Measurements from ENCODE around the gene PDP2. TPM values are rescaled to one million over a fixed set of nuclear protein-coding genes. Genes with fewer than 3 reads are reported as not detected.

The PDP2 gene
- total RNA-seq, 2 experiments from 2014 or later: 3.3 to 5.9 TPM

DNA sequence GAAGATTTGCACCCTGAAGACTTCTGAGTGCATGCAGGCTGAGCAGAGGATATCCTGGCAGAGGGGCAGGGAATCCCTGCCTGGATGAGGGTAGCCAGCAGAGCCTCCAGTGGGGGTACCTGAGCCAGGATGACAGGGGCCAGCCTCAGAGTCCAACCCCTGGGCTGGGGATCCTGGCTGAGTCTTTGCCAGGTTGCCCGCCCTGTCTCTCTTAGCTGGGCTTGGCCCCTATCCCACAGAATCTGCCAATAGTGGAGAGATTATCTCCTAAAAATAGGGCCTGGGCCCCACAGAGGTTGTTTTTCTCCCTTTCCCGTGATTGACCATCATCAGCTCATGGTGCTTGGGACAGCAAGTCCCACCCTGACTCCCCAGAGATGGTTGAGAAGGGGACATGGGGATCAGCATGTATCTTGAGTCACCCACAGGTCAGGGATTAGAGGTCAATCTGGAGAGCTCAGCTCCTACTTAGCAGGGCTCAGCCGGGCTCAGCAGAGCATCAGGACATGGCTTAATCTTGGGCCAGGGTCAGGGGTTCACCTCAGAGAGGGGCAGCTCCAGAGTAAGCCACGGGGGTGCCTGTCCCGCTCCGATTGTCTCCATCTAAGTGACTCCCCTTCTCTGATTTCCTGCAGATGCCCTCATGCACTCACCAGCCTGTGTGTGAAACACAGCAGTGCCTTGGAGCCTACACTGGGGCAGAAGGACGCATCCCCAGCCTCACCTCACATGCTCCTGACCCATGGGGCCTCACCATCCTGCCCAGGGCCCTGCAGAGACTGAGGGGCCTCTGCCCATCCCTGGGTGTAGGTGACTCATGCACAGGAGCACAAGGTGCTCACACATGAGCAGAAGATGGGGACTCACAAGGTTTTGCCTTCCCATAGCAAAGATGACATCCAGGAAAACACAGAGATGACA is 26.9 kb downstream of the PDP2 start:
- Histone ChIP-seq H3K27me3 (ENCODE audit: control insufficient read depth in 1 of 2, insufficient read depth in 2 of 2, low read length in 2 of 2) (no peaks in the 10 kb centered on the region), H3K4me1 (ENCODE audit: insufficient read depth, low read length) (peaks cover 8% of the 10 kb centered on the region), H3K4me3 (ENCODE audit: low read length) (no peak overlapping the region), H3K9me3 (ENCODE audit: control insufficient read depth in 1 of 2, insufficient read depth in 1 of 2, low read length in 2 of 2) (no peaks in the 10 kb centered on the region), H3K36me3 (ENCODE audit: insufficient read depth, low read length) (no peaks in the 10 kb centered on the region), H3K27ac (ENCODE audit: low read depth in 1 of 2, low read length in 2 of 2) (no peak overlapping the region)
- no peaks in the 10 kb centered on the region for H3K9me3 Mint-ChIP-seq
- DNase-seq: no peak
- no peaks in the 10 kb centered on the region for H3K36me3 Mint-ChIP-seq (ENCODE audit: low read depth)
- intact Hi-C loops (cut with DNase I, micrococcal nuclease): no loop called here
- TF ChIP-seq CTCF (IDR thresholded peaks at IDR 0.05): no peak
- H3K27ac Mint-ChIP-seq: no peak overlapping the region
- ATAC-seq (ENCODE audit: poor library complexity): no peak
- POLR2A ChIA-PET: no interaction called here
- peaks cover 12% of the 10 kb centered on the region for H3K4me1 Mint-ChIP-seq (ENCODE audit: low read depth)
- no peaks in the 10 kb centered on the region for H3K27me3 Mint-ChIP-seq
- CTCF ChIA-PET: no interaction called here
- no peak overlapping the region for H3K4me3 Mint-ChIP-seq

DNA sequence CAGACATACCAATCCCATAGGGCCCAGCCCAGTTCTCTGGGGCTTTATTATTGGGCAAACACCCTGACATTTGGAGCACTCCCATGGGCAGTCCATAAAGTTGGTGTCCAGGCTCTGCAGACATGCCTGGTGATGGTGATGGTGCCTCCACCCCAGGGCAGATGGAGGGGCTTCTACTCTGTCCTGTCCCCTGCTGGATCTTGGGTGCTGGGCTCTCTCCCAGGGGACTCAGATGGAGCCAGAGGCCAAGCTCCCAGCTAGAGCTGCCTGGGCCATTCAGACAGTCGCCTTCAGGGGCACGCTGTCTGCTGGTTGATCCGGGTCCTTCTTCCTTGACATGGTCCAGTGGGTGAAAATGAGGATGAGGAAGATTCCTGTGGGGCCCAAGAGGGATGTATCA is 27.8 kb downstream of the PDP2 start:
- H3K4me3 Mint-ChIP-seq: no peak overlapping the region
- Histone ChIP-seq H3K4me3 (ENCODE audit: low read length) (no peak overlapping the region), H3K9me3 (ENCODE audit: control insufficient read depth in 1 of 2, insufficient read depth in 1 of 2, low read length in 2 of 2) (no peaks in the 10 kb centered on the region), H3K4me1 (ENCODE audit: insufficient read depth, low read length) (peaks cover 8% of the 10 kb centered on the region), H3K27ac (ENCODE audit: low read depth in 1 of 2, low read length in 2 of 2) (no peak overlapping the region), H3K36me3 (ENCODE audit: insufficient read depth, low read length) (no peaks in the 10 kb centered on the region), H3K27me3 (ENCODE audit: control insufficient read depth in 1 of 2, insufficient read depth in 2 of 2, low read length in 2 of 2) (no peaks in the 10 kb centered on the region)
- no peak overlapping the region for H3K27ac Mint-ChIP-seq
- POLR2A ChIA-PET: no interaction called here
- no peaks in the 10 kb centered on the region for H3K27me3 Mint-ChIP-seq
- CTCF ChIA-PET: no interaction called here
- ATAC-seq (ENCODE audit: poor library complexity) (no peak), DNase-seq (no peak)
- no peaks in the 10 kb centered on the region for H3K9me3 Mint-ChIP-seq
- intact Hi-C loops (cut with DNase I, micrococcal nuclease): no loop called here
- TF ChIP-seq CTCF (IDR thresholded peaks at IDR 0.05): no peak
- peaks cover 12% of the 10 kb centered on the region for H3K4me1 Mint-ChIP-seq (ENCODE audit: low read depth)
- no peaks in the 10 kb centered on the region for H3K36me3 Mint-ChIP-seq (ENCODE audit: low read depth)

DNA sequence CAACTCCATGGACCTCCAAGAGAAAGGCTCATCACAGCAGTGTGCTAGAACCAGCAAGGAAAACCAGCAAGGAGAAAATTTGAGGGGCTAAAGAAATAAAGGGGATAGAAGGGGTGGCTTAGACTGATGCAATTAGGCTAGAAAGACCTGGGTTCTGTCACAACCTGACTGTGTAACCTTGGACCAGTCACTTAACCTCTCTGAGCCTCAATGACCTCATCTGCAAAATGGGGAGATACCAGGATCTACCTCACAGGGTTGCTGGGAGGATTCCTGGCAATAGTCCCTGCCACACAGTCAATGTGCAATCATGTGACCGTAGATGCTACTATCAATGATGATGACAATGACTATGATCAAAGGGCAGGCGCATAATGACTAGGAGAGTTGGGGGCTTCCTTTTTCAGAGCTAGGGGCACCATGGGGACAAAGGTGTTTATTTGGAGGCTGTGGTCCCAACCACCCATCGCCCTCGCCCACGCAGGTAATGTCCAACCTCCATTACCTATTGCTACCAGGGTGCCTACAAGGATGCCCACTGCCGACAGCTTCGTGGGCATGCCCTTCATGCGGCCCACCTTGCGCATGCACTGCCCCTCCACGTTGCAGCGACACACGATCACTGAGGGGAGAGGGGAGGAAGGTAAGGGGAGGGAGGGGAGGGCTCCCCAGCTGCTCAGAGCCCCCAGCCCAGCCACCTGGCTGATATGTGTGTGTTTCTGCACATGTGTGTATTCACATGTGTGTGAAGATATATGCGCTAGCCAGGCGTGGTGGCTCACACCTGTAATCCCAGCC is 28.6 kb downstream of the PDP2 start:
- H3K9me3 Mint-ChIP-seq: no peaks in the 10 kb centered on the region
- intact Hi-C loops (cut with DNase I, micrococcal nuclease): no loop called here
- no peak for TF ChIP-seq CTCF (IDR thresholded peaks at IDR 0.05)
- Histone ChIP-seq H3K9me3 (ENCODE audit: control insufficient read depth in 1 of 2, insufficient read depth in 1 of 2, low read length in 2 of 2) (no peaks in the 10 kb centered on the region), H3K27me3 (ENCODE audit: control insufficient read depth in 1 of 2, insufficient read depth in 2 of 2, low read length in 2 of 2) (no peaks in the 10 kb centered on the region), H3K36me3 (ENCODE audit: insufficient read depth, low read length) (no peaks in the 10 kb centered on the region), H3K4me1 (ENCODE audit: insufficient read depth, low read length) (peaks cover 8% of the 10 kb centered on the region), H3K27ac (ENCODE audit: low read depth in 1 of 2, low read length in 2 of 2) (no peak overlapping the region), H3K4me3 (ENCODE audit: low read length) (no peak overlapping the region)
- ChIA-PET CTCF (no interaction called here), POLR2A (no interaction called here)
- H3K27me3 Mint-ChIP-seq: no peaks in the 10 kb centered on the region
- DNase-seq (no peak), ATAC-seq (ENCODE audit: poor library complexity) (no peak)
- H3K4me1 Mint-ChIP-seq (ENCODE audit: low read depth): peaks cover 12% of the 10 kb centered on the region
- H3K27ac Mint-ChIP-seq: no peak overlapping the region
- H3K4me3 Mint-ChIP-seq: no peak overlapping the region
- no peaks in the 10 kb centered on the region for H3K36me3 Mint-ChIP-seq (ENCODE audit: low read depth)

Data from CD4-positive, alpha-beta T cell (primary cell).